ENCODE data around the gene ENTPD5.
"Not testable (repeated sequence)": the region's sequence is repeated elsewhere in the genome, so short reads cannot be mapped to it uniquely, and the experiment has no call there.

DNA sequence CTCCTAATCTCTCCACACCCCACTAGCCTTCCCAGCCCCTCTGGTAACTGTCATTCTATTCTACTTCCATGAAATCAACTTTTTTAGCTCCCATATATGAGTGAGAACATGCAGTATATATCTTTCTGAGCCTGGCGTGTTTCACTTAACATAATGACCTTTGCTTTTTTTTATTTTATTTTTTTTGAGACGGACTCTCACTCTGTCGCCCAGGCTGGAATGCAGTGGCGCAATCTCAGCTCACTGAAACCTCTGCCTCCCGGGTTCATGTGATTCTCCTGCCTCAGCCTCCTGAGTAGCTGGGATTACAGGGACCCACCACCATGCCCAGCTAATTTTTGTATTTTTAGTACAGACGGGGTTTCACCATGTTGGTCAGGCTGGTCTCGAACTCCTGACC, 30.4 kb downstream of the ENTPD5 start:
- not testable (repeated sequence) for TF ChIP-seq CTCF (IDR thresholded peaks at IDR 0.05); ZFX (IDR thresholded peaks at IDR 0.05; ENCODE audit: borderline replicate concordance)

Measured in 22Rv1 (cell line).